Neural progenitor cell (in vitro differentiated cells): ENCODE results near the gene PRPF8. TPM values are rescaled to one million over a fixed set of nuclear protein-coding genes. Genes with fewer than 3 reads are reported as not detected.

ENCODE experiments used
- DNase-seq: peaks from one replicate; pipeline ENCODE4 v3.0.0-alpha.2; 2016; ENCODE audit warnings: low spot score
- H2AFZ ChIP-seq: fragments of 200-600 bp; sonication (generic); replicated peaks from 2 replicates; pipeline ENCODE4 v1.6.1; 2016; ENCODE audit warnings: antibody characterized with exemption
- H3F3A ChIP-seq: fragments of 200-600 bp; sonication (generic); 2 replicates; pipeline ENCODE4 v1.6.1; 2016; ENCODE audit warnings: antibody characterized with exemption, low read depth
- H3K27ac ChIP-seq: fragments of 200-600 bp; sonication (generic); 2 replicates; pipeline ENCODE4 v1.5.1; 2016; ENCODE audit warnings: mild to moderate bottlenecking
- H3K27me3 ChIP-seq: fragments of 200-600 bp; sonication (generic); 2 replicates; pipeline ENCODE4 v1.6.1; 2016; ENCODE audit warnings: mild to moderate bottlenecking, moderate library complexity
- H3K36me3 ChIP-seq: fragments of 200-600 bp; sonication (generic); 2 replicates; pipeline ENCODE4 v1.5.1; 2016
- H3K4me1 ChIP-seq: fragments of 200-600 bp; sonication (generic); 2 replicates; pipeline ENCODE4 v1.6.1; 2016; ENCODE audit warnings: mixed run types
- H3K4me2 ChIP-seq: fragments of 200-600 bp; sonication (generic); 2 replicates; pipeline ENCODE4 v1.6.1; 2016
- H3K4me3 ChIP-seq: fragments of 200-600 bp; sonication (generic); 2 replicates; pipeline ENCODE4 v1.5.1; 2016
- H3K79me2 ChIP-seq: fragments of 200-600 bp; sonication (generic); 2 replicates; pipeline ENCODE4 v1.6.1; 2016; ENCODE audit warnings: low read depth
- H3K9ac ChIP-seq: fragments of 200-600 bp; sonication (generic); 2 replicates; pipeline ENCODE4 v1.6.1; 2016
- H3K9me3 ChIP-seq: fragments of 200-600 bp; sonication (generic); 2 replicates; pipeline ENCODE4 v1.5.1; 2016; ENCODE audit warnings: low read depth
- H4K20me1 ChIP-seq: fragments of 200-600 bp; sonication (generic); 2 replicates; pipeline ENCODE4 v1.6.1; 2016; ENCODE audit warnings: low read depth
- H3K27ac Mint-ChIP-seq: 3 replicates; pipeline ENCODE4 v1.8.0; 2021; ENCODE audit warnings: mixed read lengths
- H3K27me3 Mint-ChIP-seq: 2 replicates; pipeline ENCODE4 v1.8.0; 2022; ENCODE audit warnings: low read depth, mild to moderate bottlenecking, inconsistent platforms, moderate library complexity, mixed read lengths; ENCODE audit not compliant: insufficient read depth
- H3K36me3 Mint-ChIP-seq: 3 replicates; pipeline ENCODE4 v1.8.0; 2021; ENCODE audit warnings: mixed read lengths
- H3K4me1 Mint-ChIP-seq: 3 replicates; pipeline ENCODE4 v1.8.0; 2021; ENCODE audit warnings: mixed read lengths
- H3K4me3 Mint-ChIP-seq: 3 replicates; pipeline ENCODE4 v1.8.0; 2021; ENCODE audit warnings: mild to moderate bottlenecking, moderate library complexity, mixed read lengths
- H3K9me3 Mint-ChIP-seq: 3 replicates; pipeline ENCODE4 v1.8.0; 2020; ENCODE audit warnings: mixed read lengths
- CTCF ChIP-seq: fragments of 200-600 bp; sonication (generic); IDR thresholded peaks from 2 replicates; pipeline ENCODE4 v1.5.1; 2017; ENCODE audit warnings: antibody characterized with exemption, mild to moderate bottlenecking
- EZH2 ChIP-seq: fragments of 200-600 bp; sonication (generic); IDR thresholded peaks from 2 replicates; pipeline ENCODE4 v1.6.1; 2017; ENCODE audit warnings: antibody characterized with exemption, mild to moderate bottlenecking, moderate library complexity
- EZH2phosphoT487 ChIP-seq: fragments of 200-600 bp; sonication (generic); IDR thresholded peaks from 2 replicates; pipeline ENCODE4 v1.6.1; 2017; ENCODE audit warnings: antibody characterized with exemption
- total RNA-seq: library from RNA; depleted of rRNA; stranded (reverse); fragments of >200 nt; gene quantifications from 2 replicates; pipeline ENCODE4 v1.2.3, GENCODE V29; 2015; ENCODE audit warnings: low replicate concordance

The PRPF8 gene
- total RNA-seq, 1 donor from 2014 or later, result 119 TPM

- no peak overlapping the region for H2AFZ ChIP-seq
- DNase-seq, result peak; percentile 64
- H3K4me2 ChIP-seq, result no peak overlapping the region
- H3F3A ChIP-seq, result peaks cover 29% of the 10 kb centered on the region
- no peak overlapping the region for H3K4me3 ChIP-seq
- H3K4me1 ChIP-seq, result peaks cover 14% of the 10 kb centered on the region
- no peaks in the 10 kb centered on the region for H4K20me1 ChIP-seq
- H3K27ac Mint-ChIP-seq, result peak overlapping the region; percentile 74
- H3K9me3 Mint-ChIP-seq, result no peaks in the 10 kb centered on the region
- no peak overlapping the region for H3K27ac ChIP-seq
- peaks cover 19% of the 10 kb centered on the region for H3K27me3 Mint-ChIP-seq
- H3K79me2 ChIP-seq, result no peaks in the 10 kb centered on the region
- H3K4me1 Mint-ChIP-seq, result peaks cover 35% of the 10 kb centered on the region
- no peak overlapping the region for H3K9ac ChIP-seq
- no peaks in the 10 kb centered on the region for H3K36me3 ChIP-seq
- H3K27me3 ChIP-seq, result peaks cover 23% of the 10 kb centered on the region
- H3K36me3 Mint-ChIP-seq, result peaks cover 2% of the 10 kb centered on the region
- H3K4me3 Mint-ChIP-seq, result no peak overlapping the region
- TF ChIP-seq CTCF, result no peak
- TF ChIP-seq EZH2, result no peak
- TF ChIP-seq EZH2phosphoT487, result no peak
- H3K9me3 ChIP-seq, result no peaks in the 10 kb centered on the region
These were observed 45.0 kb downstream of the PRPF8 start for GRCh38 chr17:1639549-1640180.

- no peaks in the 10 kb centered on the region for H3K9me3 ChIP-seq
- H3F3A ChIP-seq, result peaks cover 21% of the 10 kb centered on the region
- no peak overlapping the region for H3K27ac ChIP-seq
- H3K79me2 ChIP-seq, result no peaks in the 10 kb centered on the region
- no peak overlapping the region for H3K4me3 ChIP-seq
- Mint-ChIP-seq H3K36me3 (no peaks in the 10 kb centered on the region), H3K9me3 (no peaks in the 10 kb centered on the region), H3K4me3 (peak overlapping the region; percentile 43), H3K27me3 (peaks cover 14% of the 10 kb centered on the region), H3K27ac (peak overlapping the region; percentile 95), H3K4me1 (peaks cover 30% of the 10 kb centered on the region)
- H3K9ac ChIP-seq, result no peak overlapping the region
- H3K27me3 ChIP-seq, result peaks cover 14% of the 10 kb centered on the region
- H3K36me3 ChIP-seq, result no peaks in the 10 kb centered on the region
- H4K20me1 ChIP-seq, result no peaks in the 10 kb centered on the region
- no peak for DNase-seq
- H3K4me2 ChIP-seq, result peak overlapping the region; percentile 62
- H3K4me1 ChIP-seq, result peaks cover 14% of the 10 kb centered on the region
- TF ChIP-seq CTCF (no peak), EZH2phosphoT487 (no peak), EZH2 (no peak)
- peak overlapping the region; percentile 84 for H2AFZ ChIP-seq
These were observed 45.9 kb downstream of the PRPF8 start for GRCh38 chr17:1638624-1639300.

GRCh38 chr17:1638171-1638590 is 46.5 kb downstream of the PRPF8 start:
- H3K9me3 ChIP-seq, result no peaks in the 10 kb centered on the region
- H2AFZ ChIP-seq, result peak overlapping the region; percentile 84
- no peaks in the 10 kb centered on the region for H3K79me2 ChIP-seq
- Mint-ChIP-seq H3K4me1 (peaks cover 30% of the 10 kb centered on the region), H3K9me3 (no peaks in the 10 kb centered on the region), H3K36me3 (no peaks in the 10 kb centered on the region), H3K27me3 (peaks cover 14% of the 10 kb centered on the region), H3K4me3 (peak overlapping the region; percentile 38), H3K27ac (peak overlapping the region; percentile 95)
- H3F3A ChIP-seq, result peaks cover 16% of the 10 kb centered on the region
- DNase-seq, result peak; percentile 79
- H3K4me2 ChIP-seq, result peak overlapping the region; percentile 62
- peaks cover 8% of the 10 kb centered on the region for H3K27me3 ChIP-seq
- H4K20me1 ChIP-seq, result no peaks in the 10 kb centered on the region
- H3K4me3 ChIP-seq, result no peak overlapping the region
- H3K9ac ChIP-seq, result no peak overlapping the region
- peaks cover 14% of the 10 kb centered on the region for H3K4me1 ChIP-seq
- TF ChIP-seq EZH2phosphoT487 (no peak), EZH2 (no peak), CTCF (no peak)
- peak overlapping the region; percentile 38 for H3K27ac ChIP-seq
- no peaks in the 10 kb centered on the region for H3K36me3 ChIP-seq
